CD4-positive, alpha-beta T cell treated with Interleukin-10 for 1 hour (primary cell): Measurements from ENCODE around the gene BLZF1.
"Not testable (repeated sequence)": the region's sequence is repeated elsewhere in the genome, so short reads cannot be mapped to it uniquely, and the experiment has no call there.

Experiments
- DNase-seq: peaks from one replicate; pipeline ENCODE4 v3.0.0-alpha.2; 2020

BLZF1 gene

DNA sequence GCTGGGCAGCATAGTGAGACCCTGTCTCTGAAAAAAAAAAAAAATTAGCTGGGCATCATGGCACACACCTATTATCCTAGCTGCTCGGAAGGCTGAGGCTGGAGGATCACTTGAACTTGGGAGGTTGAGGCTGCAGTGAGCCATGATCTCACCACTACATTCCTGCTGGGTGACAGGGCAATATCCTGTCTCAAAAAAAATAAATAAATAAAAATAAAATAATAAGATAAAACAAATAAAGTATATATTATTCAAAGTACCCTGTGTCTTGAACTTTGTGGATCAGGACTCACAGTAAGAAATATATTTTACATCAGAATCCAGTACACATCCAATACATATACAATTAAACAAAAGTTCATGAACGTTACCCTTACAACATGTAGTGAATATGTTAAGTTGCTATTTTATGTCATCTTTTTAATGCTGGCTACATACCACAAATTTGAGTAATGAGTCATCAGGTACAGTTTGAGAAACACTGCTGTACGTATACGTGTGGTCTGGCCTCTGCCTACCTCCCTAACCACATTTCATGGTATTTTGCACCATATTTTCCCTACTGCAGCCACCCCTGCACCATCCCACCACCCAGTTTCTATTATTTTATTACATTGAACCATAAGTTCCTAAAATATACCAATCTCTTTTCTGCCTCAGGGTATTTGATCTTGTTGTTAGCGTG lies 4.8 kb upstream of the BLZF1 start:
- peak; percentile 19 for DNase-seq

DNA sequence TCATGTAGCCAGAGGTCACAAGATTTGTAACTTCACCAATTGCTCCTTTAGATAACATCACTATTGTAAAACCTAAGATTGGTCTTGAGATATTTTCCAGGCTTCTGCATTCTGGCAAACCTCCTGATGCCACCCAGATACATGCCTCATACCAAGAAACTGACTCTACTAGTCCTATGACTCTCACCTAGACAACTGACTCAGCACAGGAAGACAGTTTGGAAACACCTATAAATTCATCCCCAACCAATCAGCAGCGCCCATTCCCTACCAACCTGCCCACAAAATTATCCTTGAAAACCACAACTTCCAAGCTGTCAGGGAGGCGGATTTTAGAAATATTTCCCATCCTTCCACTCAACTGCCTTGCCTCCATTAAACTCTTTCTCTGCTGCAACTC lies 3.0 kb upstream of the BLZF1 start:
- DNase-seq = no peak

DNA sequence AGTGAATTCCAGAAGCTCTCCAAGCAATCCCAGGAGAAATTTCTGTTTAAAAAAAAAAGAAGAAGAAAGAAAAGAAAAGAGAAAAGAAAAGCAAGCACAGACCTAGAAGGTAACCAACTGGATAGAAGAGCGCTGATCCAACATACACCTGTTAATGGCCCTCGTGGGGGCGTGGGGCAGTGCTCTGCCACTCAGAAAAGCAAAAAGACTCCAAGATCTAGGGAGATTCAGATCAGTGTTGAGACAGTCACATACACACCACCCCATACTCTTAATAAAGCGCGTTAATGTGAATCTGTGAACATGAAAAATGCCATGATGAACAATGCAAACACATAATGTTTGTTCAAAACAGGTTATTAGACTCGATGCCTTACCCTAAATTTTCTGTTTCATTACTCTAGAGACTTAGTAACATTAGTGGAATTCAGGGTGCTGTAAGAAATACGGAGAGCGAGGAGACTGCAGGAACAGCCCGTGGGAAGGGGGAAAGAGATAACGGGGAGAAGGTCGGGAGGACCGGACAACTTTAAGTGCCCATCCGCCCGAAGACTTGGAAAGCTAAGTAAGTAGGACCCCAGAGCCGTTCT lies 804 bp upstream of the BLZF1 start:
- DNase-seq = no peak

DNA sequence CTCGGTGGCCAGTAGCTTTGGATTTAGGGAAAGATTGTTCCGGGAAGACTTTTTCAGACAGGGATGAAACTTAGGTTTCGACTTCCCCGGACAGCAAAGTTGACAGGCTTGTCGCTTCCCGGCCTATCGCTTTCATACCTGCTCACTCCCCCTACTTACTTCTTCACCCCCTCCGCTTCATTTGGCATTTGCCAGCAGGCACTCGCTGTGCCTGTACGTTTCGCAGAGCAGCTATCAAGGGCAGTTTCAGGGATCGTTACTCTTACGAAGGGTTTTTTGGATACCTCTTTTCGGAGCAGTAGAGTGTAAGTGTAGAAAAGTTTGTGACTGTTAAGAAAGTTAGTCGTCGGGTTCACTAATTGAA lies 393 bp downstream of the BLZF1 start:
- peak; percentile 38 for DNase-seq

DNA sequence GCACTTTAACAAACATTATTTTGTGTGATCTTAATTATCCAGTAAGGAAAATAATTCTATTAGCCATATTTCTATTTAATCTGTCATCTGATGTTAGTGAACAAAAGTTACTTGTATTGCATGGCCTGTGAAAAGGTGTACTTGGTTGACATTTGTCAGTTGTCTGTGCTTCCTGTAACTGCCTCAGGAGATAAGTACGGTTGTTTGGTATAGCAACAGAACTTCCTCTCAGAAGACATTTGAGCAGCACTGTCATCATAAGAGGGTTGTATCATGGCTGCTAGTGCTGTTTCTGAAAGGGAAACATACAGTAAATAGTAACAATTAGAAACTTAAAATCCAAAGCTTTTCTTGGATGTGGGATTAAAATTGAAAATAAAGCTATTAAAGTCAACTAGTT lies 3.4 kb downstream of the BLZF1 start:
- peak; percentile 32 for DNase-seq

DNA sequence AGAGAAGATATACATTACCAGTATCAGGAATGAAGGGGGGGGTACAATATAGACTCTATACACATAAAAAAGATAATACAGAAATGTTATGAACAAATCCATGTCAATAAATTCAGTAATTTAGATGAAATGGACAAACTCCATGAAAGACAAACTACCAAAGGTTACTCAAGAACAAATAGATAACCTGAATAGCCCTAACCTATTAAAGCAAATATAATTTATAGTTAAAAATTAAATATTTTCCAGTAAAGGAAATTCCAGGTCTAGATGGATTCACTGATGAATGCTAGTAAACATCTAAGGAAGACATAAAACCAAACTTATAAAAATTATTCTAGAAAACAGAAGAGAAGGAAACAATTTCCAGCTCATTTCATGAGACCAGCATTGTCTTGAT lies 13.2 kb downstream of the BLZF1 start:
- no peak for DNase-seq

DNA sequence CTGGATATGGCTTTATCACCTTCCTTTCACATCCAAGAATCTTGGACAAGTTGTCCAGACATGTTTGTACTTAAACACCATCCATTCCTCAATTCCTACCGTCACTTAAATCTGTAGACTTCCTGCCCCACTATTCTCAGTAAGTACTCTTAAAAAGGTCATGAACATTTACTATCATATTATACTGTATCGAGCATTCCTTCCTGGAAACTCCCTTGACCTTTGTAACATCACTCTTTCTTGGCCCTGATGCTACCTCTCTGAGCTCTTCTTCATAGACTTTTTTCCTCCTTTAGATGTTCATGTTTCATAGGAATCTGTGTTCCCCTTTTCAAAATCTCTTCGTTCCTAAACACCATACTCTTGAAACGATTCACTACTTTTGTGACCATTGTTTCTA lies 15.5 kb downstream of the BLZF1 start:
- no peak for DNase-seq

DNA sequence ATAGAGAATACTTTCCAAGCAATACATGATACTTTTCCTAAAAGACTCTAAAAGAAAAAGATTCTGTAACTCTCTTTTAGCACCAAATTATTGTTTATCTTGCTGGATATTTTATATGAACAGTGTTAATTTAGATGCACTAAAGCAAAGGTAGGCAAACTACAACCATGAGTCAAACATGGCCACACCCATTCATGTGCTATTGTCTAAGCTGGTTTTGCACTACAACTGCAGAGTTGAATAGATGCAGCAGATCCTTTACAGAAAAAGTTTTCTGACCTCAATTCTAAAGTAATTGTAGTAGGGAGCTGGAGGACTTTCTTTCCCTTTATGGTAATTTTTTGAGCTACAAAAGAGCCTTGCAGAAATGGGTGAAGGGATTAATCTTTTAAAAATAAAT lies 19.4 kb downstream of the BLZF1 start:
- no peak for DNase-seq

DNA sequence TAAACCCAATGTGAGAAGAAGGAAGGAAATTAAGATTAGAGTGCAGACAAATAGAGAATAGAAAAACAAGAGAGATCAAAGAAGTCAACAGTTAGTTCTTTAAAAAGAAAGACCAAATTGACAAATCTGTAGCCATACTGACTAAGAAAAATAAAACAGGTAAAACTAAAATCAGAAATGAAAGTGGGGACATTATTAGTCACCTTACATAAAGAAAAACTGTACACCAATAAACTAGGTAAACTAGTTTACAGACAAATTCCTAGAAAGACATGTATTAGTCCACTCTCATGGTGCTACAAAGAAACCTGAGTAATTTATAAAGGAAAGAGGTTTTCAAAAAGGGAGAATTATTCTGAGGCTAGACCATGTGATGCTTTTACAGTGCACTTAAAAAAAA lies 22.3 kb downstream of the BLZF1 start:
- no peak for DNase-seq

DNA sequence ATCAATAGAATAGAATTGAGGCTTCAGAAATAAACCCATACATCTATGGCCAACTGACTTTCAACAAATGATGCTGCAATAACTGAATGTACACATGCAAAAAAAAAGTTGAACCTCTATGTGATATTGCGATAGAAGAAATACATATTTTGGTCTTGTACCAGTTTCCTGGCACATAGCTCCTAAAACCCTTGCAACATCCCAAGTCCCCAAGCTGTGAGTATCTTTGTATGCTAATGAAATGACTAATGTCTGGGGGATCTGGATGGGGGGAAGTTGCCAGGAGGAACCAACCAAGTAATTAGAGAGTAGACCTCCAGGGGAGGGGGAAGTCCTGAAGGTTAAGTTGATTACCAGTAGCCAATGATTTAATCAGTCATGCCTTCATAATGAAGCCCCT lies 24.4 kb downstream of the BLZF1 start:
- DNase-seq = no peak

DNA sequence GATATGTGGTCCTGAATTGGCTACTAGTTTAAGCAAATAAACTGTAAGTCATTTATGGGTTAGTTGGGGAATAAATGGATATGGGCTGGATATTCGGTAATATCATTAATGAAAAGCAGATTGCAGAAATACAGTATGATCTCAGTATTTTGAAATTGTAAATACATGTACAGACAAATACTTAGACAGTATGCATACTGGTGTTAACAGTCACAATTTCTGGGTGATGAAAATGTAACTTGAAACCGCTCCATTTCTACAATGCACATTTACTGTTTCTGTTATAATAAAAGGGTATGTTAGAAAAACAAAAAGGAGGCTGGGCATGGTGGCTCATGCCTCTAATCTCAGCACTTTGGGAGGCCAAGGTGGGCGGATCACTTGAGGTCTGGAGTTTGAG lies 28.0 kb downstream of the BLZF1 start:
- DNase-seq = no peak

DNA sequence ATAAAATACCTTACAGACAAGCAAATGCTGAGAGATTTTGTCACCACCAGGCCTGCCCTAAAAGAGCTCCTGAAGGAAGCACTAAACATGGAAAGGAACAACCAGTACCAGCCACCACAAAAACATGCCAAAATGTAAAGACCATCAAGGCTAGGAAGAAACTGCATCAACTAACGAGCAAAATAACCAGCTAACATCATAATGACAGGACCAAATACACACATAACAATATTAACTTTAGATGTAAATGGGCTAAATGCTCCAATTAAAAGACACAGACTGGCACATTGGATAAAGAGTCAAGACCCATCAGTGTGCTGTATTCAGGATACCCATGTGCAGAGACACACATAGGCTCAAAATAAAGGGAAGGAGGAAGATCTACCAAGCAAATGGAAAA lies 34.6 kb downstream of the BLZF1 start:
- not testable (repeated sequence) for DNase-seq

DNA sequence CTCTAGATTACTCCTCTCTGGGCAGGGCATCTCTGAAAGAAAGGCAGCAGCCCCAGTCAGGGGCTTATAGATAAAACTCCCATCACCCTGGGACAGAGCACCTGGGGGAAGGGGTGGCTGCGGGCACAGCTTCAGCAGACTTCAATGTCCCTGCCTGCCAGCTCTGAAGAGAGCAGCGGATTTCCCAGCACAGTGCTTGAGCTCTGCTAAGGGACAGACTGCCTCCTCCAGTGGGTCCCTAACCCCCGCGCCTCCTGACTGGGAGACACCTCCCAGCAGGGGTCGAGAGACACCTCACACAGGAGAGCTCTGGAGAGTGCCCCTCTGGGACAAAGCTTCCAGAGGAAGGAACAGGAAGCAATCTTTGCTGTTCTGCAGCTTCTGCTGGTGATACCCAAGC lies 40.3 kb downstream of the BLZF1 start:
- DNase-seq = not testable (repeated sequence)

DNA sequence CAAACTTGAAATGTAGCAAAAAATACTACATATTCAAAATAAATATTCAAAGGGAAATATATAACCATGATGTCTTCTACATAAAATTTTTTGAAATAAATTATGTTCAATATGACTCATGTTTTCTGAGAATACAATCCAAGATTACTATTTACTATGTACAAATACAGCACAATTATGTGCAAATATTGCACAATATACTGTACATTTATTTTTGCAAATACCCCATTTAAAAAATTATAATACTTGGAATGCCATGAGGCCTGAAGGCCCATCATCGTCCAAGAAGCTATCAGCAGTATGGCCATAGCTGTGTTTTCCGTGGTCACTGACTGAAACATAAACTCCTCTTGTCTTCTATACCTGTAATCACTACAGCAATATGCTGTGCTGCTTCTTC lies 47.0 kb downstream of the BLZF1 start:
- DNase-seq = no peak

DNA sequence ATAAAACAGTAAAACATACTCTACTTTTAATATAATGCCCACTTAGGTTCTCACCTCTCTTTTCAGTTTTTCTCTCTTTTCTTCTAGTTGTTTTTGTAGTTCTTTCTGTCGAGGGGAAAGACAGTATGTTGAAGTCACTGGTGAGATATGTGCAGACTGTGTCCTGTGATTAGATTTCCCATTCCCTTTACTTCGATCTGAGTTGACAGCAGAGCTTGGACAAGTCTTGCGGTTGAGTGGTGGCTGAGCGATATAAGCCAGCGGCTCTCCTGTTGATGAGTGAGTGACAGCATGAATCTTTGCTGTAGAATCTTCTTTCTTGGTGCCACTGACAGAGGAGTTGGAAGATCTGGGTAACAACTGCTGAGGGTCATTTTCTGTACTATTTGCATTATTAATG lies 53.3 kb downstream of the BLZF1 start:
- no peak for DNase-seq

DNA sequence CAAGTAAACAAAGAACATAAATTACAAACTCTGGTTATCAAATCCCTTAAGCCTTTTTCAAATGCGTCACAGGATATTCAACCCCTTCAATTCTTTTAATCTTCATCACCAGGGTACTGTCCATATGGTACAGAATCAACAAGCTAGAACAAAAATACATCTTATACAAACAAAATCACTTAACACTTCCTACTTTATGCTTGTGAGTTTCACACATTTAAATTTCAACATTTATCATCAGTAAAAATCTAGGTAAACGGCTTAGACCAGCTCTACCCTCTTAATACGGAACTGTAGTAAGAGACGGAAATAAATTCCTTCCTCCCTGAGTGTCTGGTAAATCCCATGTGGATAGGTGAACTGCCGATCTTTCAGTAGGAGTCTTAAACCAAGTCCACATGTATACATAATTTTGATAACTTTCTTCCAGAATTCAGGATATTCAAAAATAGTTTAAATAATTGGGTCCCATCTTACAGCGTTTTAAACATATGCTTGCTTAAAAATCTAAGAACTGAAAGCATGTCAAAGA lies 58.2 kb downstream of the BLZF1 start:
- no peak for DNase-seq

DNA sequence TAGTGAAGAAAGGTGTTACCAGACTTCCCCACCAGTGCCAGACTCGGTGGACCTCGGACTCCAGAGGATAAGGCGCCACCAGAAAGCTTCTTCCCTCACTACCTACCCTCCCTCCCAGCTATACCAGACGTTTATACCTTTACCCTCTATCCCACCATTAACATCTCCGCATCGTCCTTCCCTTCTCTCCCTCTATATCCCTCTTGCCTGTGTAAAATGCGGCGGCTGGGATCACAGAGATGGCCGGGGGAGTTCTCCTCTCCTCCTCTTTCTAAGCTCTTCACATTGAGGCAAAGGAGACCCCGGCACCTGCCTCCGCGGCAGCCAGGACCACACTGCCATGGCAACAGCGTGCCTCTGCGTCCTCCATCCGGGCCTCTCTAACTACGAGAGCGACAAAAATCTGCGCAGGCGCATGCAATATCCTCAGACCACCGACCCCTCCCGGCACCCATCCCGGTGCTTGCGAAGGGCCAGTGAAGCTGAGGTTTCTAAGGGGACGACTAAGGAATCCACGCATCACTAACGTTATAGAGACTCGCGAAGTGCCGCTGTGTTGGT lies 59.2 kb downstream of the BLZF1 start, which contains the start of gene CCDC181:
TSS of gene CCDC181 (minus strand) at position 394 of the 561 bp plus-strand sequence. CDS start 2,547 bp downstream, outside the sequence.
- DNase-seq = peak; percentile 66
